Hepatocyte (in vitro differentiated cells): ENCODE results near the gene MRAP2. TPM values are rescaled to one million over a fixed set of nuclear protein-coding genes. Genes with fewer than 3 reads are reported as not detected.

Source experiments
- DNase-seq: peaks from one replicate; pipeline ENCODE4 v3.0.0-alpha.2; 2016; ENCODE audit warnings: low spot score
- H2AFZ ChIP-seq: fragments of 200-600 bp; sonication (generic); 2 replicates; pipeline ENCODE4 v1.6.0; 2016; ENCODE audit warnings: antibody characterized with exemption, mild to moderate bottlenecking
- H3K27ac ChIP-seq: fragments of 200-600 bp; sonication (generic); 2 replicates; pipeline ENCODE4 v1.5.1; 2016; ENCODE audit warnings: mild to moderate bottlenecking
- H3K27me3 ChIP-seq: fragments of 200-600 bp; sonication (generic); 2 replicates; pipeline ENCODE4 v1.6.1; 2016
- H3K36me3 ChIP-seq: fragments of 200-600 bp; sonication (generic); replicated peaks from 2 replicates; pipeline ENCODE4 v1.5.1; 2016; ENCODE audit warnings: low read depth; ENCODE audit not compliant: insufficient read depth
- H3K4me1 ChIP-seq: fragments of 200-600 bp; sonication (generic); 2 replicates; pipeline ENCODE4 v1.5.1; 2016; ENCODE audit warnings: mild to moderate bottlenecking, moderate library complexity; ENCODE audit not compliant: insufficient read depth
- H3K4me2 ChIP-seq: fragments of 200-600 bp; sonication (generic); 2 replicates; pipeline ENCODE4 v1.6.0; 2016
- H3K4me3 ChIP-seq: fragments of 200-600 bp; sonication (generic); 2 replicates; pipeline ENCODE4 v1.5.1; 2016; ENCODE audit warnings: mild to moderate bottlenecking
- H3K79me2 ChIP-seq: fragments of 200-600 bp; sonication (generic); 2 replicates; pipeline ENCODE4 v1.6.0; 2017; ENCODE audit warnings: mild to moderate bottlenecking
- H3K9me2 ChIP-seq: fragments of 200-600 bp; sonication (generic); replicated peaks from 2 replicates; pipeline ENCODE4 v1.6.0; 2017; ENCODE audit warnings: mild to moderate bottlenecking; ENCODE audit not compliant: insufficient read depth
- H3K9me3 ChIP-seq: fragments of 200-600 bp; sonication (generic); 2 replicates; pipeline ENCODE4 v1.5.1; 2016; ENCODE audit warnings: low read depth, mild to moderate bottlenecking
- H4K20me1 ChIP-seq: fragments of 200-600 bp; sonication (generic); 2 replicates; pipeline ENCODE4 v1.6.0; 2016; ENCODE audit warnings: mild to moderate bottlenecking; ENCODE audit not compliant: insufficient read depth, poor library complexity, severe bottlenecking
- EZH2 ChIP-seq: fragments of 200-600 bp; sonication (generic); IDR thresholded peaks from 2 replicates; pipeline ENCODE4 v1.6.1; 2016; ENCODE audit warnings: antibody characterized with exemption, mild to moderate bottlenecking, borderline replicate concordance
- EZH2phosphoT487 ChIP-seq: fragments of 200-600 bp; sonication (generic); IDR thresholded peaks from one replicate; pipeline ENCODE4 v1.6.1; 2018; ENCODE audit warnings: antibody characterized with exemption, mild to moderate bottlenecking, low read depth, moderate library complexity; ENCODE audit not compliant: unreplicated experiment, severe bottlenecking
- WGBS: methylation state at CpG from one replicate; pipeline ENCODE4 v1.1.6; 2016; ENCODE audit warnings: low lambda C conversion rate; ENCODE audit errors: missing lambda C conversion rate; 5-methylcytosine and 5-hydroxymethylcytosine counted together
- polyA plus RNA-seq: library from polyadenylated mRNA; unstranded; fragments of >200 nt; fragmentation: Nextera tagmentation; extraction: Ambion mirVana; gene quantifications from 2 replicates; pipeline ENCODE4 v1.2.1, GENCODE V29; 2016
- total RNA-seq: library from RNA; depleted of rRNA; stranded (reverse); fragments of >200 nt; gene quantifications from 2 replicates; pipeline ENCODE4 v1.2.3, GENCODE V29; 2014
- TF ChIP-seq, protein P1 (sequence below): fragments of 200-600 bp; sonication (generic); IDR thresholded peaks from 2 replicates; pipeline ENCODE4 v1.5.1; 2016; ENCODE audit warnings: antibody characterized with exemption, mild to moderate bottlenecking; ENCODE audit not compliant: poor library complexity

The MRAP2 gene
- total and polyA plus RNA-seq, 2 experiments from 2014 or later, result 2.2 to 2.5 TPM

DNA sequence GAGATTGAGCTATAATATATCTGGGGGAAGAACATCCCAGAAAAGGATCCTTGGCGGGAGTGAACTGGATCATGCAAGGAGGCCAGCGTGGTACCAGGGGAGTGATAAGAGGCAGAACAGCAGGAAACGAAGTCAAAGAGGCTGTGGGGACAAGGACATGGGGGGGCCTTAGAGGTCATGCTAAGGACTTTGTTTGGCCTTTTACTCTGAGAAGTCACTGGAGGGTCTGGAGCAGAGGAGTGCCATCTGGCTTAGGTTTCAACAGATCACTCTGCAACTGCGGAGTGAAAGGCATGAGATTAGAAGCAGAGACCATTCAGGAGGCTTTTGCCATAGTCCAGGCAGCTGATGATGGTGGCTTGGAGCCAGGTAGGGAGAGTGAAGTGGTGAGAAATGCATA is 24.3 kb downstream of the MRAP2 start:
- Histone ChIP-seq H3K4me2 (no peak overlapping the region), H3K9me2 (no peaks in the 10 kb centered on the region), H2AFZ (no peak overlapping the region), H3K4me1 (no peaks in the 10 kb centered on the region), H3K36me3 (no peaks in the 10 kb centered on the region), H3K79me2 (no peaks in the 10 kb centered on the region), H3K27ac (no peak overlapping the region), H3K27me3 (no peaks in the 10 kb centered on the region), H3K9me3 (no peaks in the 10 kb centered on the region), H3K4me3 (no peak overlapping the region), H4K20me1 (no peaks in the 10 kb centered on the region)
- TF ChIP-seq EZH2 (no peak), EZH2phosphoT487 (no peak)
- TF ChIP-seq, protein P1, sequence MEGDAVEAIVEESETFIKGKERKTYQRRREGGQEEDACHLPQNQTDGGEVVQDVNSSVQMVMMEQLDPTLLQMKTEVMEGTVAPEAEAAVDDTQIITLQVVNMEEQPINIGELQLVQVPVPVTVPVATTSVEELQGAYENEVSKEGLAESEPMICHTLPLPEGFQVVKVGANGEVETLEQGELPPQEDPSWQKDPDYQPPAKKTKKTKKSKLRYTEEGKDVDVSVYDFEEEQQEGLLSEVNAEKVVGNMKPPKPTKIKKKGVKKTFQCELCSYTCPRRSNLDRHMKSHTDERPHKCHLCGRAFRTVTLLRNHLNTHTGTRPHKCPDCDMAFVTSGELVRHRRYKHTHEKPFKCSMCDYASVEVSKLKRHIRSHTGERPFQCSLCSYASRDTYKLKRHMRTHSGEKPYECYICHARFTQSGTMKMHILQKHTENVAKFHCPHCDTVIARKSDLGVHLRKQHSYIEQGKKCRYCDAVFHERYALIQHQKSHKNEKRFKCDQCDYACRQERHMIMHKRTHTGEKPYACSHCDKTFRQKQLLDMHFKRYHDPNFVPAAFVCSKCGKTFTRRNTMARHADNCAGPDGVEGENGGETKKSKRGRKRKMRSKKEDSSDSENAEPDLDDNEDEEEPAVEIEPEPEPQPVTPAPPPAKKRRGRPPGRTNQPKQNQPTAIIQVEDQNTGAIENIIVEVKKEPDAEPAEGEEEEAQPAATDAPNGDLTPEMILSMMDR, result no peak
- 88% methylated on average over 4 of the region's 4 CpGs for WGBS
- no peak for DNase-seq

DNA sequence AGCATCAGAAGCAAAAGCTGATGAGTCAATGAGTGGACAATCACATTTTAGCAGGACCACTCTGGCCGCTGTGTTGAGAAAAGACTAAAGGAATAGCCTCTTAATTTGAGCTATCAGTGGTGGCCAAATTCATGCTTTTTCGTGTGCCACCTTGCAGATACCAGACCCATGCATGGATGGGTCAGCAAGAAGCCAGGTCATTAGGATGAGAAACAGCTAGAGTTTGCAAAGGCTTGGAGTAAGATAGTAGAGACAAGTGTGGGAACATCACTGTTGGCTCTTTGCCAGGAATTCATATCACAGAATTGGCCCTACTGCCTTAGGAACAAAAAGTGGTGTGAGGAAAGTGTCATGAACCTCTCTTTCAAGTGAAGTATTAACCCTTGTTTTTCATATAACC is 25.5 kb downstream of the MRAP2 start:
- WGBS, result 85% methylated on average over 2 of the region's 2 CpGs
- no peak for DNase-seq

DNA sequence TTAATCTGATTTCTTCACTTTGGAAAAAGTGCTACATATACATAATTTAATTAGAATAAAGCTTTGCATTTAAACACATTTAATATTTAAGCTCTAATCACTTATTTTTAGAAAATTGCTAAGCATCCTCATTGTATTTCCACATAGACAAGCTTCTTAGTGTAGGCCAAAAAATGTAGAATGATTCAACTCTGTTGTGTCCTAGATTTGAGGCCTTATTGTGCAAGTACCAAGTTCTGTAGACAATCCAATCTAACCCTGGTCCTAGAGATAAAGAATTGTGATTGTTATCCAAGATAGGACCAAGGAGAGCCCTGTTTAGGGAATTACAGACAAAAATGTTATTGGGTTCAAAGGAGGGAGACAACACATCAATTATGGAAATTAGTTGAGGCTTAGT is 27.6 kb downstream of the MRAP2 start:
- no peak overlapping the region for H2AFZ ChIP-seq
- H3K9me2 ChIP-seq, result no peaks in the 10 kb centered on the region
- H3K27ac ChIP-seq, result no peak overlapping the region
- H3K4me3 ChIP-seq, result no peak overlapping the region
- no peaks in the 10 kb centered on the region for H3K9me3 ChIP-seq
- H3K4me2 ChIP-seq, result no peak overlapping the region
- H3K79me2 ChIP-seq, result no peaks in the 10 kb centered on the region
- TF ChIP-seq EZH2 (no peak), EZH2phosphoT487 (no peak)
- TF ChIP-seq, protein P1, result no peak
- no peaks in the 10 kb centered on the region for H4K20me1 ChIP-seq
- no peak for DNase-seq
- no peaks in the 10 kb centered on the region for H3K4me1 ChIP-seq
- no peaks in the 10 kb centered on the region for H3K27me3 ChIP-seq
- no peaks in the 10 kb centered on the region for H3K36me3 ChIP-seq

More for the DNA sequence above, 25.5 kb downstream of the MRAP2 start:
- Histone ChIP-seq H3K9me2 (no peaks in the 10 kb centered on the region), H3K4me1 (no peaks in the 10 kb centered on the region), H3K27ac (no peak overlapping the region), H3K4me3 (no peak overlapping the region), H3K79me2 (no peaks in the 10 kb centered on the region), H4K20me1 (no peaks in the 10 kb centered on the region), H3K4me2 (no peak overlapping the region), H2AFZ (no peak overlapping the region), H3K36me3 (no peaks in the 10 kb centered on the region), H3K27me3 (no peaks in the 10 kb centered on the region), H3K9me3 (no peaks in the 10 kb centered on the region)
- TF ChIP-seq EZH2phosphoT487, result no peak
- TF ChIP-seq, protein P1, result no peak
- TF ChIP-seq EZH2, result no peak

DNA sequence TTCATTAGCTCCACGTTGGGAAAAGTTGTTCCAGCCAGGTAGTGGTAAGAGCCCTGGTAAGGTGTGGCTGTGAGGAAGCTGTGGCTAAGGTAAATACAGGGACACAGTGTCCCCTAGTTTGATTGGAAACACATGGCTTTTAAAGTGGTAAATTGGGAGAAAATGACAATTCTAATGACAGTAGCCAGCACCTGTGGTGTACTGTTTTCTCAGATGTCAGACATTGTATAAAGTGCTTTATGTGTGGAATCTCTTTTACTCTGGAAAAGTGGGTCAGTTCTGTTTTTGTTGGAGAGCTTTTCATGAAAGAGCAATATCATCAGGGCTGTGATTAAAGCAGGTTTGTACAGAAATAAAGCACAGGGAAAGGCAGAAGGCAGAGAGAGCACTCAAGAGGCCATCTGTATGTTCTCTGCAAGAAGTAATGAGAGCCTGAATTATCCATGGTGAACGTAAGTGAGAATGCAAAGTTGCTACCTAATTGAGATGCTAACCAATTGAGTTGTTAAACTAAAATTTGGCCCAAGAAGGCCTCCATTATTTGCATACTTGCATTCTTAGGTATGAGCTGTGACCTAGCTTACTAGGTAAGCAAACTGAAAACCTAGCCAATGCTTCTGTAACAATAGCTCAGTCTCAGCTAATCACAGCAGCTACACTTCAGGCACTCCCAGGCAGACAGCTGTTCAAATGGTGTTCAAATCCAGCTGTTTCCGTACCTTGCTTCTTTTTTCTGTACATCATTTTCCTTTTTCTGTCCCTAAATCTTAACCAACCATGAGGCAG is 28.2 kb downstream of the MRAP2 start:
- no peaks in the 10 kb centered on the region for H3K27me3 ChIP-seq
- TF ChIP-seq EZH2 (no peak), EZH2phosphoT487 (no peak)
- TF ChIP-seq, protein P1, result no peak
- no peak overlapping the region for H2AFZ ChIP-seq
- H3K4me2 ChIP-seq, result no peak overlapping the region
- no peaks in the 10 kb centered on the region for H3K36me3 ChIP-seq
- no peaks in the 10 kb centered on the region for H3K9me2 ChIP-seq
- no peak overlapping the region for H3K4me3 ChIP-seq
- WGBS, result 60% methylated on average over 3 of the region's 3 CpGs
- DNase-seq, result no peak
- no peaks in the 10 kb centered on the region for H3K79me2 ChIP-seq
- no peaks in the 10 kb centered on the region for H4K20me1 ChIP-seq
- H3K4me1 ChIP-seq, result no peaks in the 10 kb centered on the region
- no peak overlapping the region for H3K27ac ChIP-seq
- H3K9me3 ChIP-seq, result no peaks in the 10 kb centered on the region
